GM18951 (cell line): ENCODE data around the gene CPLX1.

Experiments used
- POLR2A ChIP-seq: IDR thresholded peaks from 4 replicates; pipeline ENCODE4 v1.6.1; 2011; ENCODE audit warnings: mild to moderate bottlenecking; ENCODE audit not compliant: insufficient read length, insufficient read depth; ENCODE audit errors: extremely low read depth
- in situ Hi-C: fragments of 300-500 bp; cut with MboI; formaldehyde crosslinking; loops from one replicate; pipeline ENCODE4 v1.12.0; 2022; ENCODE audit warnings: low sequenced_read_pairs, mixed read lengths, inconsistent platforms; ENCODE audit not compliant: unreplicated experiment

Gene CPLX1

GRCh38 chr4:834368-835147, 8.6 kb upstream of the CPLX1 start:
- no peak for TF ChIP-seq POLR2A
- in situ Hi-C loops, result no loop called here

- in situ Hi-C loops, result no loop called here
These were observed 7.9 kb upstream of the CPLX1 start for GRCh38 chr4:833731-834367.

GRCh38 chr4:833156-833555, 7.2 kb upstream of the CPLX1 start:
- TF ChIP-seq POLR2A, result no peak
- in situ Hi-C loops, result no loop called here

More at GRCh38 chr4:833731-834367, 7.9 kb upstream of the CPLX1 start:
- TF ChIP-seq POLR2A, result no peak

GRCh38 chr4:832536-832935, 6.6 kb upstream of the CPLX1 start:
- in situ Hi-C loops, result no loop called here
- no peak for TF ChIP-seq POLR2A

GRCh38 chr4:832108-832507, 6.2 kb upstream of the CPLX1 start:
- in situ Hi-C loops, result no loop called here
- TF ChIP-seq POLR2A, result no peak

- in situ Hi-C loops, result no loop called here
- no peak for TF ChIP-seq POLR2A
These were observed 5.5 kb upstream of the CPLX1 start for GRCh38 chr4:831483-831805.

GRCh38 chr4:830601-831482, 4.9 kb upstream of the CPLX1 start:
- TF ChIP-seq POLR2A, result no peak

GRCh38 chr4:829761-830600, 4.1 kb upstream of the CPLX1 start:
- TF ChIP-seq POLR2A, result no peak
- in situ Hi-C loops, result no loop called here

More at GRCh38 chr4:830601-831482, 4.9 kb upstream of the CPLX1 start:
- in situ Hi-C loops, result no loop called here

GRCh38 chr4:829291-829690, 3.4 kb upstream of the CPLX1 start:
- TF ChIP-seq POLR2A, result no peak
- in situ Hi-C loops, result no loop called here

- in situ Hi-C loops, result no loop called here
- no peak for TF ChIP-seq POLR2A
These were observed 2.8 kb upstream of the CPLX1 start for GRCh38 chr4:828641-829271.

GRCh38 chr4:827209-828081, 1.5 kb upstream of the CPLX1 start:
- TF ChIP-seq POLR2A, result no peak
- in situ Hi-C loops, result no loop called here
